ENCODE measurements around the gene ANKK1.

The ANKK1 gene, protein sequence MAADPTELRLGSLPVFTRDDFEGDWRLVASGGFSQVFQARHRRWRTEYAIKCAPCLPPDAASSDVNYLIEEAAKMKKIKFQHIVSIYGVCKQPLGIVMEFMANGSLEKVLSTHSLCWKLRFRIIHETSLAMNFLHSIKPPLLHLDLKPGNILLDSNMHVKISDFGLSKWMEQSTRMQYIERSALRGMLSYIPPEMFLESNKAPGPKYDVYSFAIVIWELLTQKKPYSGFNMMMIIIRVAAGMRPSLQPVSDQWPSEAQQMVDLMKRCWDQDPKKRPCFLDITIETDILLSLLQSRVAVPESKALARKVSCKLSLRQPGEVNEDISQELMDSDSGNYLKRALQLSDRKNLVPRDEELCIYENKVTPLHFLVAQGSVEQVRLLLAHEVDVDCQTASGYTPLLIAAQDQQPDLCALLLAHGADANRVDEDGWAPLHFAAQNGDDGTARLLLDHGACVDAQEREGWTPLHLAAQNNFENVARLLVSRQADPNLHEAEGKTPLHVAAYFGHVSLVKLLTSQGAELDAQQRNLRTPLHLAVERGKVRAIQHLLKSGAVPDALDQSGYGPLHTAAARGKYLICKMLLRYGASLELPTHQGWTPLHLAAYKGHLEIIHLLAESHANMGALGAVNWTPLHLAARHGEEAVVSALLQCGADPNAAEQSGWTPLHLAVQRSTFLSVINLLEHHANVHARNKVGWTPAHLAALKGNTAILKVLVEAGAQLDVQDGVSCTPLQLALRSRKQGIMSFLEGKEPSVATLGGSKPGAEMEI

GRCh38 chr11:113387605-113388211 lies at the start of gene ANKK1:
Gene ANKK1 (plus strand): TSS chr11:113387779. CDS start chr11:113387885, 106 bp downstream.
- H3K9me3 Mint-ChIP-seq, result no peaks in the 10 kb centered on the region
- no peaks in the 10 kb centered on the region for H3K27me3 Mint-ChIP-seq
- no peak within 1 kb of the TSS for H3K27ac Mint-ChIP-seq
- H3K4me3 Mint-ChIP-seq, result no peak within 1 kb of the TSS
- peaks cover 4% of the 10 kb centered on the region for H3K36me3 Mint-ChIP-seq (ENCODE audit: low read depth)
- no peaks in the 10 kb centered on the region for H3K4me1 Mint-ChIP-seq (ENCODE audit: low read depth)

DNA sequence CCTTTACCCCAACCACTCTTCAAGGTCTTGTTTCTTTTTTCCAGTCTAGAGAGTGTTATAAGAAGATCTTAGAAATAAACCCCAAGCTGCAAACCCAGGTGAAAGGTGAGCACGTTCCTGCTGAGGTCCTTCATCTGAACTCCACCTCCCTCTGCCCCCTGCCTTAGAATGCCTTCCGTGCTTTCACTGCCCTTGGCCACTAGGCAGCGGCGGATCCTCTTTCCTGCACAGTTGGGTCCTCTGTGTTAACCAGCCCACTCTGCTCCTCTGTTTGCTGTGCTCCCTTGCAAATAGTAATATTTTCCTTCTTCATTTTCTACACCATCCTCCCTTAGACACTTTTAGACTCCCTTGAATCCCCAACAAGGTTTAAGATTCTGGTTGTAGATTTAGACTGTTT lies 48.8 kb upstream of the ANKK1 start:
- H3K9me3 Mint-ChIP-seq, result no peaks in the 10 kb centered on the region

GRCh38 chr11:113339929-113340589 lies 47.5 kb upstream of the ANKK1 start:
- no peak overlapping the region for H3K4me3 Mint-ChIP-seq

More for the DNA sequence above, 48.8 kb upstream of the ANKK1 start:
- no peaks in the 10 kb centered on the region for H3K27me3 Mint-ChIP-seq
- H3K4me1 Mint-ChIP-seq (ENCODE audit: low read depth), result no peaks in the 10 kb centered on the region
- H3K27ac Mint-ChIP-seq, result no peak overlapping the region
- no peak overlapping the region for H3K4me3 Mint-ChIP-seq
- H3K36me3 Mint-ChIP-seq (ENCODE audit: low read depth), result peaks cover 60% of the 10 kb centered on the region

GRCh38 chr11:113341388-113342165 lies 46.0 kb upstream of the ANKK1 start:
- Mint-ChIP-seq H3K27ac (no peak overlapping the region), H3K36me3 (ENCODE audit: low read depth) (peaks cover 47% of the 10 kb centered on the region), H3K9me3 (no peaks in the 10 kb centered on the region), H3K4me3 (no peak overlapping the region), H3K27me3 (no peaks in the 10 kb centered on the region), H3K4me1 (ENCODE audit: low read depth) (no peaks in the 10 kb centered on the region)

More at GRCh38 chr11:113339929-113340589, 47.5 kb upstream of the ANKK1 start:
- Mint-ChIP-seq H3K4me1 (ENCODE audit: low read depth) (no peaks in the 10 kb centered on the region), H3K36me3 (ENCODE audit: low read depth) (peaks cover 61% of the 10 kb centered on the region), H3K27ac (no peak overlapping the region), H3K27me3 (no peaks in the 10 kb centered on the region), H3K9me3 (no peaks in the 10 kb centered on the region)

DNA sequence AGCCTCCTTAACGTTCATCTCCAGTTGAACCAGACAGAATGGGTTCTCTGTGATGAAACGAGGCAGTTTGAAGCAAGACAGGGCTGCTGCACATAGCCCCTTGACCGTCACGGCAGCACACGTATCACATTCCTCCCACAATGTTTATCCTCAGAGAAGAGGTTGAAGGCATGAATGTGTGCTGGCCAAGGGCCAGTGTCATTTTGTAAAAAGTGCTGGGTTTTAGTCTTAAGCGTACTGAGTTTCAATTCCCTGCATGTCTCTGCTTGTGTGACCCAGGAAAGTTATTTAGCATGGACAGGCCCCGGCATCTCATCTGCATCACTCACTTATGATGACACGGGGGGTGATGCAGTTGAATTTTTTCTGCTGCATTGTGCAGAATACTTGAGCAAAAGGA lies 41.6 kb upstream of the ANKK1 start:
- H3K9me3 Mint-ChIP-seq, result no peaks in the 10 kb centered on the region
- no peaks in the 10 kb centered on the region for H3K4me1 Mint-ChIP-seq (ENCODE audit: low read depth)
- no peak overlapping the region for H3K4me3 Mint-ChIP-seq
- H3K27ac Mint-ChIP-seq, result no peak overlapping the region
- peaks cover 31% of the 10 kb centered on the region for H3K36me3 Mint-ChIP-seq (ENCODE audit: low read depth)
- no peaks in the 10 kb centered on the region for H3K27me3 Mint-ChIP-seq

GRCh38 chr11:113349528-113349927 lies 38.1 kb upstream of the ANKK1 start:
- Mint-ChIP-seq H3K9me3 (peaks cover 6% of the 10 kb centered on the region), H3K27ac (no peak overlapping the region), H3K36me3 (ENCODE audit: low read depth) (peaks cover 38% of the 10 kb centered on the region), H3K27me3 (no peaks in the 10 kb centered on the region), H3K4me1 (ENCODE audit: low read depth) (no peaks in the 10 kb centered on the region), H3K4me3 (no peak overlapping the region)

DNA sequence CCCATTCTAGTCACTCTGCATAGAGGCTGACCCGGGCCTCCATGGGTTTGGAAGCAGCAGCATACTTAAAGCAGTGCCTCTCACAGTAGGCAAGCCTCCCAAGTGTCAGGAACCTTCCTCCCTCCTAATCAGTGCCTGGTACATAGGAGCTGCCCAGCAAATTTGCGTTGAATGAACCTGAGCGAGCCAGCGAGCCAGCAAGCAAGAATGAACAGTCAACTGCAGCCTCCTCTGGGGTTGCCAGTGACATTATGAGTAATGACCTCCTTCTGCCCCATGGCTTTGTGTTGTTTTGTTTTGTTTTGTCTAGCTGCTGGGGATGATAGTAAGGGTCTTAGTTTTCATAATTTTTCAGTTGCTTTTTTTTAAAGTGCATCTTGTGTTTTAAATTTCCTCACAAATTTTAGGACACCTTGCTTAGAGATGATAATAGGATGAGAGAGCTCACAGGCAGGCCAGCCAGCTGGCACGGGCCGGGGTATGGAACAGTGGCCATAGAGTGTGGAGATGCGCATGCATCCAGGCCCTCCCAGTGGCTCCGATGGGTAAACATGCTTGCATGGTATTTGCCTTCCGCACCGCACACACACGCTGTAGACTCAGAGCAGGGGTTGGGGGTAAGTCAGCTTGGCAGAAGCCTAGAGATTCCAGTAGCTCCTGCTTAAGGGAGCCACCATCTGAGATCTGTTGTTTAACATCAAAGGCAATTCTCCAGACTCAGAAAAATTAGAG lies 37.1 kb upstream of the ANKK1 start:
- Mint-ChIP-seq H3K36me3 (ENCODE audit: low read depth) (peaks cover 45% of the 10 kb centered on the region), H3K4me1 (ENCODE audit: low read depth) (no peaks in the 10 kb centered on the region), H3K27me3 (no peaks in the 10 kb centered on the region), H3K4me3 (no peak overlapping the region), H3K9me3 (peaks cover 6% of the 10 kb centered on the region), H3K27ac (no peak overlapping the region)

DNA sequence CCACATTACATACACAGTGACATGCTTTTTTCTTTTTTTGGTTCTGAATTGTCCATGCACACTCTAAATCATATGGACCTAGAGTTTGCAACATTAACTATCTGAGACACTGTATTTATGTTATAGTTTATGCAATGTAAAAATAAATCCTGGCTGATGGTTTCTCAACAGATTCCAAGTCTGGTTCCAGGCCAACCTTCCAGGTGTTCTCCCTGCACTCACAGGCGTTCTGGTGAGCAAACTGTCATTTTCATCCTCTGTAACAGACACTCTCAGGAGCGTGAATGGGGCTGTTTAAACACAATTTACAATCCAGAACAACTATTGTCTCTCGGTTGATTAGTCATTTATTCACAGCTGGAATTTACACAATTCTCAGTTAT lies 36.5 kb upstream of the ANKK1 start:
- Mint-ChIP-seq H3K27ac (no peak overlapping the region), H3K4me1 (ENCODE audit: low read depth) (no peaks in the 10 kb centered on the region), H3K9me3 (peaks cover 10% of the 10 kb centered on the region), H3K27me3 (no peaks in the 10 kb centered on the region), H3K36me3 (ENCODE audit: low read depth) (peaks cover 50% of the 10 kb centered on the region), H3K4me3 (no peak overlapping the region)

DNA sequence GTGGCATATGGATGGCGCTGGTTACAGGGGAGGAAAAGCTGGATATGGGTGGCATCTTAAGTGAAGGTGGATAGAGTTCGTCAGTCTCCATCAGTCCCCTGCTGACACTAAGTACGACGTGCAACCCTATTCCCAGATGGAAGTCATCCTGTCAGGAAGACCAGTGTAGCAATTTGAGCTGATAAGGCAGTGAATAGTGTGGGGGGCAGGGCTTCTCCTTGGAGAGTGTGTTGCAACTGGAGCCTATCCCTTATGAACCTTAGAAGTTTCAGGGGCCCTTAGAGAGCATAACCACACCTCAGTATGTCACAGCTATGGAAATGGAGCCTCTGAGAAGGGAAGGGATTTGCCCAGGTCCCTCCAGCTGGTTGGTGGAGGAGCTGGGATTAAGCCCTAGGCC lies 36.1 kb upstream of the ANKK1 start:
- peaks cover 13% of the 10 kb centered on the region for H3K9me3 Mint-ChIP-seq
- H3K27ac Mint-ChIP-seq, result no peak overlapping the region
- no peaks in the 10 kb centered on the region for H3K4me1 Mint-ChIP-seq (ENCODE audit: low read depth)
- H3K4me3 Mint-ChIP-seq, result no peak overlapping the region
- H3K36me3 Mint-ChIP-seq (ENCODE audit: low read depth), result peaks cover 55% of the 10 kb centered on the region
- H3K27me3 Mint-ChIP-seq, result no peaks in the 10 kb centered on the region

DNA sequence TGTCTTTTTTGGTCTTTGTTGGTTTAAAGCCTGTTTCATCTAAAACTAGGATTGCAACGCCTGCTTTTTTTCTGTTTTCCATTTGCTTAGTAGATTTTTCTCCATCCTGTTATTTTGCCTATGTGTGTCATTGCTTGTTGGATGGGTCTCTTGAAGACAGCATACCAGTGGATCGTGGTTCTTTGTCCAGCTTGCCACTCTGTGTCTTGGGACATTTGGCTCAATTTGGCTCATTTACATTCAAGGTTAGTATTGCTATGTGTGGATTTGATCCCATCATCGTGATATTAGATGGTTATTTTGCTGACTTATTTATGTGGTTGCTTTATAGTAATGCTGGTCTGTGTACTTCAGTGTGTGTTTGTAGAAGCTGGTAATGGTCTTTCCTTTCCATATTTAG lies 31.4 kb upstream of the ANKK1 start:
- Mint-ChIP-seq H3K27ac (no peak overlapping the region), H3K9me3 (peaks cover 13% of the 10 kb centered on the region), H3K4me1 (ENCODE audit: low read depth) (no peaks in the 10 kb centered on the region), H3K4me3 (no peak overlapping the region), H3K36me3 (ENCODE audit: low read depth) (peaks cover 85% of the 10 kb centered on the region), H3K27me3 (no peaks in the 10 kb centered on the region)

GRCh38 chr11:113363406-113363805 lies 24.2 kb upstream of the ANKK1 start:
- Mint-ChIP-seq H3K36me3 (ENCODE audit: low read depth) (peaks cover 43% of the 10 kb centered on the region), H3K4me3 (no peak overlapping the region), H3K4me1 (ENCODE audit: low read depth) (peaks cover 16% of the 10 kb centered on the region), H3K9me3 (no peaks in the 10 kb centered on the region), H3K27ac (no peak overlapping the region), H3K27me3 (no peaks in the 10 kb centered on the region)

DNA sequence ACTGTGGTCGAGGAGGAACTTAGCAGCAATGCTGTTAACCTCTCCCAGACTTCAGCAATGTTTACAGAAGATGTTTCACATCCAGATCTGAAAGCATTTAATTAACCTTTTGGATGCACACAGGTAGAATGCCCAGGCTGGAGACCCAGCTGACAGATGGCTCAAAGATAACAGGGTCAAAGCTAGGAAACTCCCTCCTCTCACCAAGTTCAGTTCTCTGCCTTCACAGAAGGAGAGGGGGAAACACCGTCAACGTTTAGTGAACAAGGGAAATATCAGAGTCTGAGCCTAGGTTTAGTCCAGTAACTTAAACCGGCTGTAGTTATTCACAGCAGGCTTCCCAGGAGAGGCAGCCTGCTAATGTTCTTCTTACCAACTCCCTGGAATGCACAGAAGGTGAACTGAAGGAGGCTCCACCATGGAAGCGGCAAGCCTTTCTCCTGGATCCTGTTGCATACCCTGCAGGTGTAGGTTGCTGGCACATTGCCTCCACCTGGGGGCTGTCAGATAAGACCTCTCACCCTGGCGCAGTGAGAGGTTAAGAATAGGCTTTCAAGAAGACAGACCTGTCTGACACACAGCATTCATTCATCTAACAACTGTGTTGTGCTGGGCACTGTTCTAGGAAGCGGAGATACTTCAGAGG lies 23.5 kb upstream of the ANKK1 start:
- Mint-ChIP-seq H3K27me3 (no peaks in the 10 kb centered on the region), H3K4me3 (no peak overlapping the region), H3K9me3 (no peaks in the 10 kb centered on the region), H3K4me1 (ENCODE audit: low read depth) (peaks cover 16% of the 10 kb centered on the region), H3K27ac (no peak overlapping the region), H3K36me3 (ENCODE audit: low read depth) (peaks cover 41% of the 10 kb centered on the region)

- H3K27me3 Mint-ChIP-seq, result no peaks in the 10 kb centered on the region
- no peaks in the 10 kb centered on the region for H3K9me3 Mint-ChIP-seq
- peaks cover 32% of the 10 kb centered on the region for H3K36me3 Mint-ChIP-seq (ENCODE audit: low read depth)
- peak overlapping the region; percentile 36 for H3K27ac Mint-ChIP-seq
- peaks cover 16% of the 10 kb centered on the region for H3K4me1 Mint-ChIP-seq (ENCODE audit: low read depth)
- no peak overlapping the region for H3K4me3 Mint-ChIP-seq
Observed at GRCh38 chr11:113365895-113366294, 21.7 kb upstream of the ANKK1 start.

Data from stimulated activated naive CD8-positive, alpha-beta T cell treated with anti-CD3 and anti-CD28 coated beads, Interleukin-15, Interleukin-2, amounts not matched to agents 100 ng/mL and 50 ng/mL, for 24 hours (primary cell).